GM06990 (cell line): ENCODE data around the gene SLC30A5.

Experiments
- DNase-seq: peaks from one replicate; pipeline ENCODE4 v3.0.0-alpha.2; 2011; ENCODE audit not compliant: insufficient read length; ENCODE audit errors: extremely low read depth
- H3K27me3 ChIP-seq: replicated peaks from 2 replicates; pipeline ENCODE4 v1.6.0; 2011; ENCODE audit warnings: low read length; ENCODE audit not compliant: control insufficient read depth, insufficient read depth
- H3K36me3 ChIP-seq: 2 replicates; pipeline ENCODE4 v1.5.1; 2011; ENCODE audit warnings: low read length; ENCODE audit not compliant: control insufficient read depth, insufficient read depth
- H3K4me3 ChIP-seq: replicated peaks from 2 replicates; pipeline ENCODE4 v1.5.1; 2011; ENCODE audit warnings: low read depth, mild to moderate bottlenecking, control low read depth, low read length
- TF ChIP-seq, protein P1 (sequence below): IDR thresholded peaks from 2 replicates; pipeline ENCODE4 v1.5.1; 2011; ENCODE audit warnings: low read length, control low read depth, mild to moderate bottlenecking, inconsistent platforms; ENCODE audit not compliant: insufficient read depth, poor library complexity, severe bottlenecking

SLC30A5 gene

GRCh38 chr5:69170969-69171368 lies 77.2 kb downstream of the SLC30A5 start:
- H3K36me3 ChIP-seq = peaks cover 15% of the 10 kb centered on the region
- DNase-seq = no peak
- no peak overlapping the region for H3K4me3 ChIP-seq

More at GRCh38 chr5:69170969-69171368, 77.2 kb downstream of the SLC30A5 start:
- TF ChIP-seq, protein P1, sequence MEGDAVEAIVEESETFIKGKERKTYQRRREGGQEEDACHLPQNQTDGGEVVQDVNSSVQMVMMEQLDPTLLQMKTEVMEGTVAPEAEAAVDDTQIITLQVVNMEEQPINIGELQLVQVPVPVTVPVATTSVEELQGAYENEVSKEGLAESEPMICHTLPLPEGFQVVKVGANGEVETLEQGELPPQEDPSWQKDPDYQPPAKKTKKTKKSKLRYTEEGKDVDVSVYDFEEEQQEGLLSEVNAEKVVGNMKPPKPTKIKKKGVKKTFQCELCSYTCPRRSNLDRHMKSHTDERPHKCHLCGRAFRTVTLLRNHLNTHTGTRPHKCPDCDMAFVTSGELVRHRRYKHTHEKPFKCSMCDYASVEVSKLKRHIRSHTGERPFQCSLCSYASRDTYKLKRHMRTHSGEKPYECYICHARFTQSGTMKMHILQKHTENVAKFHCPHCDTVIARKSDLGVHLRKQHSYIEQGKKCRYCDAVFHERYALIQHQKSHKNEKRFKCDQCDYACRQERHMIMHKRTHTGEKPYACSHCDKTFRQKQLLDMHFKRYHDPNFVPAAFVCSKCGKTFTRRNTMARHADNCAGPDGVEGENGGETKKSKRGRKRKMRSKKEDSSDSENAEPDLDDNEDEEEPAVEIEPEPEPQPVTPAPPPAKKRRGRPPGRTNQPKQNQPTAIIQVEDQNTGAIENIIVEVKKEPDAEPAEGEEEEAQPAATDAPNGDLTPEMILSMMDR = no peak
- no peaks in the 10 kb centered on the region for H3K27me3 ChIP-seq
